22Rv1 (cell line): ENCODE data around the gene ITGB4.

ENCODE experiments used
- ZFX ChIP-seq: fragments of 450-650 bp; IDR thresholded peaks from 2 replicates; pipeline ENCODE4 v1.6.1; 2017; ENCODE audit warnings: antibody characterized with exemption, borderline replicate concordance
- TF ChIP-seq, protein P1 (sequence below): fragments of 450-650 bp; IDR thresholded peaks from 2 replicates; pipeline ENCODE4 v1.5.1; 2017; ENCODE audit warnings: mild to moderate bottlenecking

GRCh38 chr17:75719732-75720131 lies 1.5 kb upstream of the ITGB4 start:
- TF ChIP-seq, protein P1, sequence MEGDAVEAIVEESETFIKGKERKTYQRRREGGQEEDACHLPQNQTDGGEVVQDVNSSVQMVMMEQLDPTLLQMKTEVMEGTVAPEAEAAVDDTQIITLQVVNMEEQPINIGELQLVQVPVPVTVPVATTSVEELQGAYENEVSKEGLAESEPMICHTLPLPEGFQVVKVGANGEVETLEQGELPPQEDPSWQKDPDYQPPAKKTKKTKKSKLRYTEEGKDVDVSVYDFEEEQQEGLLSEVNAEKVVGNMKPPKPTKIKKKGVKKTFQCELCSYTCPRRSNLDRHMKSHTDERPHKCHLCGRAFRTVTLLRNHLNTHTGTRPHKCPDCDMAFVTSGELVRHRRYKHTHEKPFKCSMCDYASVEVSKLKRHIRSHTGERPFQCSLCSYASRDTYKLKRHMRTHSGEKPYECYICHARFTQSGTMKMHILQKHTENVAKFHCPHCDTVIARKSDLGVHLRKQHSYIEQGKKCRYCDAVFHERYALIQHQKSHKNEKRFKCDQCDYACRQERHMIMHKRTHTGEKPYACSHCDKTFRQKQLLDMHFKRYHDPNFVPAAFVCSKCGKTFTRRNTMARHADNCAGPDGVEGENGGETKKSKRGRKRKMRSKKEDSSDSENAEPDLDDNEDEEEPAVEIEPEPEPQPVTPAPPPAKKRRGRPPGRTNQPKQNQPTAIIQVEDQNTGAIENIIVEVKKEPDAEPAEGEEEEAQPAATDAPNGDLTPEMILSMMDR, result no peak
- no peak for TF ChIP-seq ZFX
